Loucy (cell line): ENCODE data around the gene ENTPD2.

Source experiments
- EZH2phosphoT487 ChIP-seq: fragments of 200-600 bp; IDR thresholded peaks from 2 replicates; pipeline ENCODE4 v1.6.1; 2018; ENCODE audit warnings: antibody characterized with exemption, mild to moderate bottlenecking, moderate library complexity, borderline replicate concordance
- TF ChIP-seq, protein P1 (sequence below): fragments of 200-600 bp; sonication (generic); conservative IDR thresholded peaks from 2 replicates; pipeline ENCODE4 v1.5.1; 2014; ENCODE audit warnings: mild to moderate bottlenecking, antibody characterized with exemption, low read length

DNA sequence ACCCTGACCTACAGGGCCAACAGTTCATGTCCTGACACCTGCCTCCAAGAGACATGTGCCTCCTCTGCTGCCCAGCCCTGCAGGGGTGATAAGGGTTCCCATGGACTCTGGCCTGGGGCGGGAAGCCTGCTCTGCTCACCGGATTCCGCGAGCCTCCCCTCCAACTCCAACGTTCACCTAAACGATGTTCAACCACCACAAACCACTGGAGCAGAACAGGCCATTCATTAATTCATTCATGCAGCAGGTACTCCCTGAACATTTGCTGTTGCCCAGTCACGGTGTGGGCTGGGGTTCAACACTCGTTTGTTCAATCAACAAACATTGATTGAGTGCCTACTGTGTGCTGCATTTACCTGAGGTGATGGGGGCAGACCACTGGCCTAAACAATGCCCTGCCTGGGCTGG, 20.1 kb upstream of the ENTPD2 start:
- TF ChIP-seq, protein P1, sequence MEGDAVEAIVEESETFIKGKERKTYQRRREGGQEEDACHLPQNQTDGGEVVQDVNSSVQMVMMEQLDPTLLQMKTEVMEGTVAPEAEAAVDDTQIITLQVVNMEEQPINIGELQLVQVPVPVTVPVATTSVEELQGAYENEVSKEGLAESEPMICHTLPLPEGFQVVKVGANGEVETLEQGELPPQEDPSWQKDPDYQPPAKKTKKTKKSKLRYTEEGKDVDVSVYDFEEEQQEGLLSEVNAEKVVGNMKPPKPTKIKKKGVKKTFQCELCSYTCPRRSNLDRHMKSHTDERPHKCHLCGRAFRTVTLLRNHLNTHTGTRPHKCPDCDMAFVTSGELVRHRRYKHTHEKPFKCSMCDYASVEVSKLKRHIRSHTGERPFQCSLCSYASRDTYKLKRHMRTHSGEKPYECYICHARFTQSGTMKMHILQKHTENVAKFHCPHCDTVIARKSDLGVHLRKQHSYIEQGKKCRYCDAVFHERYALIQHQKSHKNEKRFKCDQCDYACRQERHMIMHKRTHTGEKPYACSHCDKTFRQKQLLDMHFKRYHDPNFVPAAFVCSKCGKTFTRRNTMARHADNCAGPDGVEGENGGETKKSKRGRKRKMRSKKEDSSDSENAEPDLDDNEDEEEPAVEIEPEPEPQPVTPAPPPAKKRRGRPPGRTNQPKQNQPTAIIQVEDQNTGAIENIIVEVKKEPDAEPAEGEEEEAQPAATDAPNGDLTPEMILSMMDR: no peak
- no peak for TF ChIP-seq EZH2phosphoT487
